Stimulated activated CD8-positive, alpha-beta memory T cell treated with anti-CD3 and anti-CD28 coated beads, Interleukin-12 subunit alpha, Interleukin-12 subunit beta, amount 100 ng/mL, for 24 hours (primary cell): Measurements from ENCODE around the gene SMOC2.

Experiments
- DNase-seq: peaks from one replicate; pipeline ENCODE4 v3.0.0-alpha.2; 2020; ENCODE audit errors: extremely low read depth

Gene SMOC2

GRCh38 chr6:168709390-168709789 is 268.4 kb downstream of the SMOC2 start:
- no peak for DNase-seq

- no peak for DNase-seq
Observed at GRCh38 chr6:168709991-168710390, 269.0 kb downstream of the SMOC2 start.

- DNase-seq, result no peak
Observed at GRCh38 chr6:168711049-168711640, 270.2 kb downstream of the SMOC2 start.

- DNase-seq, result no peak
Observed at GRCh38 chr6:168711666-168712300, 270.8 kb downstream of the SMOC2 start.

GRCh38 chr6:168712993-168713392 is 272.0 kb downstream of the SMOC2 start:
- no peak for DNase-seq

GRCh38 chr6:168713839-168714238 is 272.9 kb downstream of the SMOC2 start:
- no peak for DNase-seq

GRCh38 chr6:168714547-168715260 is 273.7 kb downstream of the SMOC2 start:
- DNase-seq, result no peak

- DNase-seq, result no peak
Observed at GRCh38 chr6:168715643-168716481, 274.9 kb downstream of the SMOC2 start.

GRCh38 chr6:168716581-168716980 is 275.6 kb downstream of the SMOC2 start:
- DNase-seq, result no peak

- DNase-seq, result no peak
Observed at GRCh38 chr6:168717491-168717890, 276.5 kb downstream of the SMOC2 start.
